ENCODE results near the gene DENND4C.

DNA sequence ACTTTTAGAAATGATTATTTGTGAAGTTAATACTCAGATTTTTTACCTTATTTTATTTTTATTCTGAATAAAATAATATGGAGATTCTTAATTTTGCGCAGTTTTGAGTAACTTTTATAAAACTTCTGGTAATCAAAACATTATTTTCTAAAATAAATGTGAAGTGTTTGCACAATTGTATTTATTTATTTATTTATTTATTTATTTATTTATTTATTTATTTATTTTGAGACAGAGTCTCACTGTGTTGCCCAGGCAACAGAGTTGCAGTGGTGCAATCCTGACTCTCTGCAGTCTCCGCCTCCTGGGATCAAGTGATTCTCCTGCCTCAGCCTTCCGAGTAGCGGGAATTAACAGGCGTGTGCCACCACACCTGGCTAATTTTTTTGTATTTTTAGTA is 76.1 kb downstream of the DENND4C start:
- TF ChIP-seq CTCF (IDR thresholded peaks at IDR 0.05) (no peak), EP300 (IDR thresholded peaks at IDR 0.05; ENCODE audit: borderline replicate concordance in 1 of 2, low read depth in 1 of 2, low read length in 1 of 2) (no peak), RAD21 (IDR thresholded peaks at IDR 0.05; ENCODE audit: low read length) (no peak), EZH2phosphoT487 (IDR thresholded peaks at IDR 0.05; ENCODE audit: borderline replicate concordance, low read depth) (no peak), SIN3A (IDR thresholded peaks at IDR 0.05; ENCODE audit: borderline replicate concordance, low read depth, low read length) (no peak), POLR2AphosphoS5 (IDR thresholded peaks at IDR 0.05; ENCODE audit: low read depth, low read length) (no peak), REST (IDR thresholded peaks at IDR 0.05; ENCODE audit: low read depth, low read length) (no peak)
- TF ChIP-seq, protein P1, sequence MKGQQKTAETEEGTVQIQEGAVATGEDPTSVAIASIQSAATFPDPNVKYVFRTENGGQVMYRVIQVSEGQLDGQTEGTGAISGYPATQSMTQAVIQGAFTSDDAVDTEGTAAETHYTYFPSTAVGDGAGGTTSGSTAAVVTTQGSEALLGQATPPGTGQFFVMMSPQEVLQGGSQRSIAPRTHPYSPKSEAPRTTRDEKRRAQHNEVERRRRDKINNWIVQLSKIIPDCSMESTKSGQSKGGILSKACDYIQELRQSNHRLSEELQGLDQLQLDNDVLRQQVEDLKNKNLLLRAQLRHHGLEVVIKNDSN (IDR thresholded peaks at IDR 0.05; ENCODE audit: borderline replicate concordance, low read depth), result no peak

All from SK-N-SH (cell line).